A673 (cell line): ENCODE data around the gene EVI5L. TPM values are rescaled to one million over a fixed set of nuclear protein-coding genes. Genes with fewer than 3 reads are reported as not detected.

Source experiments
- BruUV-seq: library from RNA; stranded (reverse); fragments of 400-500 nt; replicated peaks from 2 replicates; lab custom pipeline; 2021; lab: Mats Ljungman, UMichigan
- CTCF ChIA-PET: fragments of 300-600 bp; sonication (Branson Sonifier 250); formaldehyde crosslinking; loops from one replicate; lab custom pipeline; 2022; ENCODE audit warnings: antibody characterized with exemption; lab: Charles Lee
- POLR2A ChIA-PET: fragments of 300-600 bp; sonication (Branson Sonifier 250); formaldehyde crosslinking; loops from one replicate; lab custom pipeline; 2022; ENCODE audit warnings: antibody characterized with exemption; ENCODE audit not compliant: low non-redundant PET; lab: Charles Lee
- DNase-seq: peaks from one replicate; pipeline ENCODE4 v3.0.0-alpha.2; 2015; ENCODE audit warnings: low spot score
- H3K27ac ChIP-seq: fragments of 200-600 bp; sonication (generic); 2 replicates; pipeline ENCODE4 v1.5.1; 2016; ENCODE audit warnings: mixed run types, low read depth, mild to moderate bottlenecking, mixed read lengths, antibody characterized with exemption, low read length; ENCODE audit not compliant: poor library complexity, severe bottlenecking
- H3K27me3 ChIP-seq: fragments of 200-600 bp; sonication (generic); replicated peaks from 2 replicates; pipeline ENCODE4 v1.6.1; 2017; ENCODE audit warnings: mixed run types, low read depth, mild to moderate bottlenecking, mixed read lengths, antibody characterized with exemption, low read length; ENCODE audit not compliant: insufficient read depth, poor library complexity
- H3K36me3 ChIP-seq: fragments of 200-600 bp; sonication (generic); 2 replicates; pipeline ENCODE4 v1.6.1; 2016; ENCODE audit warnings: mixed run types, mild to moderate bottlenecking, mixed read lengths, antibody characterized with exemption, low read length; ENCODE audit not compliant: insufficient read depth, poor library complexity, severe bottlenecking
- H3K4me1 ChIP-seq: fragments of 200-600 bp; sonication (generic); 2 replicates; pipeline ENCODE4 v1.6.1; 2017; ENCODE audit warnings: mixed run types, mild to moderate bottlenecking, mixed read lengths, antibody characterized with exemption, low read length; ENCODE audit not compliant: insufficient read depth, poor library complexity, severe bottlenecking
- H3K4me3 ChIP-seq: fragments of 200-600 bp; sonication (generic); 2 replicates; pipeline ENCODE4 v1.5.1; 2016; ENCODE audit warnings: low read depth, mixed run types, mild to moderate bottlenecking, mixed read lengths, low read length; ENCODE audit not compliant: poor library complexity, severe bottlenecking
- H3K9me3 ChIP-seq: fragments of 200-600 bp; sonication (generic); 2 replicates; pipeline ENCODE4 v1.6.1; 2016; ENCODE audit warnings: mixed run types, low read depth, mild to moderate bottlenecking, mixed read lengths, antibody characterized with exemption, low read length; ENCODE audit not compliant: poor library complexity, severe bottlenecking
- CTCF ChIP-seq: fragments of 300-800, 200-600 bp; sonication (generic); conservative IDR thresholded peaks from 2 replicates; pipeline ENCODE4 v1.5.1; 2017; ENCODE audit warnings: low read depth, mild to moderate bottlenecking, antibody characterized with exemption, low read length, moderate library complexity, mixed read lengths
- EZH2 ChIP-seq: fragments of 200-600 bp; sonication (generic); IDR thresholded peaks from 2 replicates; pipeline ENCODE4 v1.6.1; 2017; ENCODE audit warnings: borderline replicate concordance, low read depth, mild to moderate bottlenecking, mixed read lengths, antibody characterized with exemption, low read length; ENCODE audit not compliant: poor library complexity, severe bottlenecking
- intact Hi-C: fragments of 100-400 bp; cut with micrococcal nuclease; formaldehyde crosslinking; loops from one replicate; pipeline ENCODE4 v1.10.0; 2022; ENCODE audit not compliant: unreplicated experiment
- total RNA-seq: library from RNA; stranded (reverse); gene quantifications from 2 replicates; pipeline ENCODE4 v1.2.3, GENCODE V29; 2021

The EVI5L gene
- total RNA-seq, 1 experiment from 2014 or later = 4.8 TPM

DNA sequence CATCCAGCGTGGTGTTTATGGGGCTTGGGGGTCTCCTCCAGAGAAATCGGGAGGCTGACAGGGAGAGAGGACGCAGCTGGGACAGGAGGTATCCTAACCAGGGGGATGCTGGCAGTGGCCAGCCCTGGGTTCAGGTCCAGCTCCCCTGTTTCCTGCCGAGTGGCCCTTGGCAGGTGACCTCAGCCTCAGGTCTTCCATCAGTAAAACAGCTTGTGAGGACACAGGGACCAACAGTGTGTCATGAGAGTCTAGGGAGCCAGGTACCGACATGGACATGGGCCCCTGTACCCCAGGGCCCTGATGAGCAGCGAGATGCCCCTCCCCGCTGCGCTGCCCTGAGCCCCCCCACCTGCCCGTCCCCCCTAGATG lies 19.6 kb downstream of the EVI5L start:
- BruUV-seq = no TSS peak
- Histone ChIP-seq H3K4me1 (no peaks in the 10 kb centered on the region), H3K4me3 (no peak overlapping the region), H3K36me3 (no peaks in the 10 kb centered on the region), H3K27me3 (no peaks in the 10 kb centered on the region), H3K27ac (no peak overlapping the region), H3K9me3 (no peaks in the 10 kb centered on the region)
- ChIA-PET POLR2A (no interaction called here), CTCF (no interaction called here)
- TF ChIP-seq EZH2 (no peak), CTCF (no peak)
- no peak for DNase-seq
- intact Hi-C loops = no loop called here

DNA sequence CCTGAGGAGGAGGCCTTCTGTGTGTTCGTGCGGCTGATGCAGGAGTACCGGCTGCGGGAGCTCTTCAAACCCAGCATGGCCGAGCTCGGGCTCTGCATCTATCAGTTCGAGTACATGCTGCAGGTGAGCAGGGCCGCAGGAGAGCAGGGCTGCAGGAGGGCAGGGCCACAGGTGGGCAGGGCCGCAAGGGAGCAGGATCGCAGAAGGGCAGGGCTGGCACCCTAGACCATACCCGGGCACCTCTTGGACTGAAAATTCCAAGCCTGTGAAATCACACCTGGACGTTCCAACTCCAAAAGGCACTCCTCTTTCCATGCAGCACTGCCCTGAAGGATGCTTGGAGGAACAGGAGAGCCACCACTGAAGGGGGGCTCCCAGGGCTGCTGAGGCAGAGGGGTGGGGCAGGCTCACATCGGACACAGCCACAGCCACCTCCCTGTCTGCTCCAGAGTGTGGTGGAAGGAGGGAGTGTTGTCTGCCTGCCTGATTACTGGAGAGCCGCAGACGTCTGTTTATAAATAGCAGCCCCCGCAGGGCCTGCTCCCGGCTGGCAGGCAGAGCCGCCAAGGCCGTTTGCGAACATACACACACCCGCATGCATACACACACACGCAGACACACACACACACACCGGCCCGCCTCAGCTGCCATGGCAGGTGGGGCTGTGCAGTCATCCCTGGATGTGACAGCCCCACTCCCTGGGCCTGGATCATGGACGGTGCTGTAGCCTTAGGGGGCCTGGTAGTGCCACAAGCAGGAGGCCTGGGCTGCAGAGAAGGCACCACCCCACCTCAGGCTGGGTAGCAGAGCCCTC lies 20.2 kb downstream of the EVI5L start:
- Histone ChIP-seq H3K27me3 (no peaks in the 10 kb centered on the region), H3K4me3 (no peak overlapping the region), H3K36me3 (no peaks in the 10 kb centered on the region), H3K4me1 (no peaks in the 10 kb centered on the region), H3K9me3 (no peaks in the 10 kb centered on the region), H3K27ac (no peak overlapping the region)
- CTCF ChIA-PET = no interaction called here
- no TSS peak for BruUV-seq
- DNase-seq = no peak
- POLR2A ChIA-PET = no interaction called here
- intact Hi-C loops = loop anchor here (10.0 kb wide), 1 partner anchor 405 kb away; no protein-coding TSS in a partner anchor
- no peak for TF ChIP-seq CTCF
- no peak for TF ChIP-seq EZH2

- POLR2A ChIA-PET = no interaction called here
- H3K4me1 ChIP-seq = no peaks in the 10 kb centered on the region
- CTCF ChIA-PET = no interaction called here
- no peak overlapping the region for H3K27ac ChIP-seq
- H3K27me3 ChIP-seq = no peaks in the 10 kb centered on the region
- no peak for DNase-seq
- no peak overlapping the region for H3K4me3 ChIP-seq
- no TSS peak for BruUV-seq
- intact Hi-C loops = loop anchor here (10.0 kb wide), 1 partner anchor 404 kb away; no protein-coding TSS in a partner anchor
- TF ChIP-seq EZH2 (no peak), CTCF (no peak)
- H3K36me3 ChIP-seq = no peaks in the 10 kb centered on the region
- no peaks in the 10 kb centered on the region for H3K9me3 ChIP-seq
Measured at GRCh38 chr19:7850945-7851622, 21.1 kb downstream of the EVI5L start.
